ENCODE results near the gene KRAS. TPM values are rescaled to one million over a fixed set of nuclear protein-coding genes. Genes with fewer than 3 reads are reported as not detected.

Gene KRAS
- total RNA-seq = 9.2 and 10.6 TPM in 2 replicates

DNA sequence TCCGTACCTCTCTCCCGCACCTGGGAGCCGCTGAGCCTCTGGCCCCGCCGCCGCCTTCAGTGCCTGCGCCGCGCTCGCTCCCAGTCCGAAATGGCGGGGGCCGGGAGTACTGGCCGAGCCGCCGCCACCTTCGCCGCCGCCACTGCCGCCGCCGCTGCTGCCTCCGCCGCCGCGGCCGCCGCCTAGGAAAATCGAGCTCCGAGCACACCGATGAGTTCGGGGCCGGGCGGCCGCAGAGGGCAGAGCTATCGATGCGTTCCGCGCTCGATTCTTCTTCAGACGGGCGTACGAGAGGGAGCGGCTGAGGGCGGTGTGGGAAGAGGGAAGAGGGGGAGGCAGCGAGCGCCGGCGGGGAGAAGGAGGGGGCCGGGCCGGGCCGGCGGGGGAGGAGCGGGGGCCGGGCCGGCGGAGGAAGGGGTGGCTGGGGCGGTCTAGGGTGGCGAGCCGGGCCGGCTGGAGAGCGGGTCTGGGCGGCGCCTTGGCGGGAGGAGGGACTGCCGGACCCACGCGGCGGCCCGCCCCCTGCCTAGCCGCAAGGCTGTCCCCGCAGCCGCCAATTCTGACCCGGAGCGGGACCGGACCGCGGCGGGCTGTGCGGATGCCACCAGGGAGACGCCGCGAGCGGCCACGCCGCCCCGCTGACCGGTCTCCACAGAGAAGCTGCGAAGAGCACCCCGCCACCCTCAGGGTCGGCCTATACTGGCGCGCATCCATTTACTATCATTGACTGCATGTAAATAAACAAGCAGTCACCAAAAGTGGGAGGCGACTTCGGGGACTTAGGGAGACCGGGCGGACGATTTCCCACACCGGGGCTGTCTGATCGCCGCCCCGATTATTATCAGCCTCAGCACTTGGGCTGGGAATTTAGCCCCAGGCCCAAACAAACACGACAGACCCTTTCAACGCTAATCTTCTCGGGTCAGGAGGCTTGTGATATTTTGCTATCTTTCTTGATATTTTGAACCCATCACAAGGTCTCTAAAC, at the start of gene KRAS:
Gene KRAS, minus strand, starts transcription at position 186 of the 987 bp plus-strand sequence.

DNA sequence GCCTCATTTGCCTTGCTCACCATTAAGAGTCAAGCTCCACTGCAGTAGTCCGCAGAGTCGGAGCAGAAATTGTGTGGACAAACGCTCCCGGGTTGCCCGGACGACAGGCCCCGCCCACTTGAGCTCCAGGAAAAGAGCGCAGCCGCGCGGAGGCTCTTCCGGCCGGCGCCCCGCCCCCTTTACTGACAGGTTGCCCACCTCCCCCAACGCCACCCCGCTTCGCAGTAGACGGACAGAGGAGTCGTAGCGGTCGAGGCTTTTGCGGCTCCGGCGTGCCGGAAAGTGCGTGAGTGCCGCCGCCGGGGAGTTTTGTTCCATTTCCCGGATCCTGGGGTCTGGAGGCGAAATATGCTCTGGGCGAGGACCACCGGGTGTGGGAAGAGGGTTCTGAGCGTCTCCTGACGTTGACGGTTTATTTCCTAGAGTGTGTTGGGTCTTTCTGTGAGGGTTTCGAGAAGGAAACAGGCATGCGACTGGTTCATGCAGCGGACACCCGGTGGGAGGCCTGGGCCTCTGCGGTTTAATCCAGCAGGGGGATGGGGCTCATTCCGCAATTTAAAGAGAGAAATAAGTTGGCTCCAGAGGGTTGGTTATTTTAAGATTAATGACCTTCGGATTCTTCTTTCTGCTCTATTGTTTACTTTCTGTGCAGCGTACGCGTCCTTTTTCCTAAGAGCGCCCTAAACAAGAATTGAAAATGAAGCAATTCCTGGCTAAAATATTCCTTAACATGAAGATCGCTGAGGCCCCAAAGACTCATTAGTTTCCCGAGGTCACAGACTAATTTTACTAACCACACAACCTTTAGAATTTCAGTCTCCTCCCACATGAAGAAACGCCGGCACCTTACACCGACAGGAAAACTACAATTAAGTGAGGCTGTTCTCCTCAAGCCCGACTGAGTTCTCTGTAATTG, 55.4 kb downstream of the KRAS start, which contains the start of the genes DNAI7 and ETFRF1:
Gene DNAI7, minus strand, starts transcription at position 105 of the 916 bp plus-strand sequence. Its CDS starts 82 bp downstream, at position 23.
Gene ETFRF1, plus strand, starts transcription at position 182 of the 916 bp plus-strand sequence. CDS start 8,720 bp downstream, outside the sequence.

Other genes starting within 250 kb of the KRAS start
- 0.37 TPM in 1 of 2 replicates, not detected in the other for gene DNAI7, start 55.8 kb downstream of the KRAS start, total RNA-seq
- gene ETFRF1, start 55.7 kb downstream of the KRAS start, total RNA-seq = 14.7 and 18.0 TPM in 2 replicates